Transverse colon (tissue), 4 donors: ENCODE data around the gene SLC38A10. TPM values are rescaled to one million over a fixed set of nuclear protein-coding genes. Genes with fewer than 3 reads are reported as not detected.

Experiments used
- DNase-seq: peaks from one replicate; pipeline ENCODE4 v3.0.0-alpha.2; 2019
- H3K27ac ChIP-seq, 4 donors: fragments of 200-600 bp; sonication (generic); 2 replicates each; pipeline ENCODE4 v1.5.1; 2016 to 2018; ENCODE audit warnings: inconsistent platforms in 4 of 4
- H3K27me3 ChIP-seq: fragments of 200-600 bp; sonication (generic); 2 replicates; pipeline ENCODE4 v1.5.1; 2017; ENCODE audit warnings: inconsistent platforms
- H3K36me3 ChIP-seq, 4 donors: fragments of 200-600 bp; sonication (generic); 2 replicates each; pipeline ENCODE4 v1.5.1; 2017 to 2019; ENCODE audit warnings: inconsistent platforms in 4 of 4
- H3K4me1 ChIP-seq, 4 donors: fragments of 200-600 bp; sonication (generic); 2 replicates each; pipeline ENCODE4 v1.5.1; 2017 to 2020; ENCODE audit warnings: inconsistent platforms in 4 of 4
- H3K4me3 ChIP-seq, 4 donors: fragments of 200-600 bp; sonication (generic); 1 replicate in 1 of 4; 2 replicates in 3 of 4; pipeline versions ENCODE4 v1.5.1 to v1.6.1; 2017 to 2019; ENCODE audit warnings: inconsistent platforms in 4 of 4
- H3K9me3 ChIP-seq, 2 donors: fragments of 200-600 bp; sonication (generic); 2 replicates each; pipeline ENCODE4 v1.5.1; 2017 to 2019; ENCODE audit warnings: inconsistent platforms in 2 of 2
- CTCF ChIP-seq, 5 experiments: fragments of 200-600 bp in 3 of 5; fragments of 450-650 bp in 2 of 5; sonication (generic) in 3 of 5; IDR thresholded peaks; 1 replicate in 2 of 5; 2 replicates in 3 of 5; pipeline ENCODE4 v1.5.1; 2016 to 2017; ENCODE audit warnings: antibody characterized with exemption in 5 of 5, inconsistent platforms in 3 of 5, mild to moderate bottlenecking in 2 of 5, moderate library complexity in 1 of 5
- EP300 ChIP-seq: sonication (generic); formaldehyde crosslinking; IDR thresholded peaks from one replicate; pipeline ENCODE4 v1.6.1; 2017; ENCODE audit warnings: antibody characterized with exemption, low read depth
- POLR2A ChIP-seq: fragments of 450-650 bp; IDR thresholded peaks from one replicate; pipeline ENCODE4 v1.6.1; 2016; ENCODE audit warnings: antibody characterized with exemption, mild to moderate bottlenecking, moderate library complexity
- POLR2AphosphoS5 ChIP-seq, 3 donors: sonication (generic); formaldehyde crosslinking; IDR thresholded peaks; one replicate each; pipeline ENCODE4 v1.6.1; 2016; ENCODE audit warnings: antibody characterized with exemption in 3 of 3
- WGBS, 2 donors: methylation state at CpG; one replicate each; pipeline ENCODE4 v1.1.5; 2018; ENCODE audit warnings: low coverage in 1 of 2; 5-methylcytosine and 5-hydroxymethylcytosine counted together
- in situ Hi-C, 4 donors: fragments of 200-750 bp; cut with MboI; loops; one replicate each; pipeline versions ENCODE4 v1.15.0 to v1.15.1; 2017; ENCODE audit warnings: low sequenced_read_pairs in 3 of 4, low pct_ligation_motif_present in 1 of 4, low pct_unique_long_range_greater_than_20kb in 1 of 4
- intact Hi-C: fragments of 100-400 bp; cut with DNase I; formaldehyde crosslinking; loops from one replicate; pipeline ENCODE4 v1.15.1; 2023; ENCODE audit warnings: low total_unique reads
- total RNA-seq, 4 donors: library from RNA; depleted of rRNA; stranded (reverse); fragments of >200 nt; gene quantifications; one replicate each; pipeline ENCODE4 v1.1.0, GENCODE V29; 2016

Gene SLC38A10
- total RNA-seq, 4 donors from 2014 or later = 94.9 to 113 (median 98.9) TPM

DNA sequence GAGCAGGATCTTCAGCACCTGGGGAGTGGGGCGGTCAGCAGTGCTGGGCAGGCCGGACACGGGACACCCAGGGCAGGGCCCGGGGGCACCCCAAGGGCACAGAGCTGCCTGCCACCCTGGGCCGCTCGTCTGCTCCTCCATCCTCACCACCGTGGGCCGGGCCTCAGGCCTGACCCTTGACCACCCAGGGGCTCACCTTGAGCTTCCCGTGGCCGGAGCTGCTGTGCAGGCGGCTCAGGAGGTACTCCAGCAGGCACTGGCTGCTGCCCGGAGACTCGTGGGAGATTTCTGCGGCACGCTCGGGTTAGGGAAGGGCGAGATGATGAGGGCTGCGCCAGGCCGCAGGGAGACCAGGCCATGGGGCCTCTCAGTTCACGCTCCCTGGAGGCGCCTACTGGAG lies 58.3 kb downstream of the SLC38A10 start:
- H3K4me3 ChIP-seq = no peak overlapping the region
- no peaks in the 10 kb centered on the region for H3K9me3 ChIP-seq
- H3K36me3 ChIP-seq = peaks cover 0 to 8% (median 0%) of the 10 kb centered on the region in 4 donors
- in situ Hi-C loops = no loop called here
- 94% methylated on average over 20 of the region's 21 CpGs; no CpG with 5 or more reads in 1 of the 2 donors for WGBS, 2 donors
- H3K4me1 ChIP-seq = peaks cover 15 to 30% (median 25%) of the 10 kb centered on the region in 4 donors
- TF ChIP-seq CTCF (IDR thresholded peaks at IDR 0.05) (no peak), POLR2AphosphoS5 (IDR thresholded peaks at IDR 0.05) (no peak), POLR2A (no peak), EP300 (no peak)
- no peak overlapping the region for H3K27ac ChIP-seq
- intact Hi-C loops = loop anchor here (10.0 kb wide), 1 partner anchor 58 kb away; the partner anchor contains the start of gene SLC38A10
- H3K27me3 ChIP-seq = no peaks in the 10 kb centered on the region
- no peak for DNase-seq

- H3K27ac ChIP-seq = no peak overlapping the region
- DNase-seq = no peak
- WGBS, 2 donors = 80 to 92% methylated on average over 5 to 31 of the region's 32 CpGs
- peaks cover 15 to 30% (median 25%) of the 10 kb centered on the region in 4 donors for H3K4me1 ChIP-seq
- no peak for TF ChIP-seq CTCF (IDR thresholded peaks at IDR 0.05)
- no peak for TF ChIP-seq POLR2AphosphoS5 (IDR thresholded peaks at IDR 0.05)
- TF ChIP-seq POLR2A = no peak
- TF ChIP-seq EP300 = no peak
- in situ Hi-C loops (no loop called here), intact Hi-C loops (loop anchor here (10.0 kb wide), 1 partner anchor 59 kb away; the partner anchor contains the start of gene SLC38A10)
- H3K9me3 ChIP-seq = no peaks in the 10 kb centered on the region
- no peak overlapping the region for H3K4me3 ChIP-seq
- H3K27me3 ChIP-seq = no peaks in the 10 kb centered on the region
- peaks cover 0 to 8% (median 0%) of the 10 kb centered on the region in 4 donors for H3K36me3 ChIP-seq
Measured at GRCh38 chr17:81235822-81236740, 59.0 kb downstream of the SLC38A10 start.

DNA sequence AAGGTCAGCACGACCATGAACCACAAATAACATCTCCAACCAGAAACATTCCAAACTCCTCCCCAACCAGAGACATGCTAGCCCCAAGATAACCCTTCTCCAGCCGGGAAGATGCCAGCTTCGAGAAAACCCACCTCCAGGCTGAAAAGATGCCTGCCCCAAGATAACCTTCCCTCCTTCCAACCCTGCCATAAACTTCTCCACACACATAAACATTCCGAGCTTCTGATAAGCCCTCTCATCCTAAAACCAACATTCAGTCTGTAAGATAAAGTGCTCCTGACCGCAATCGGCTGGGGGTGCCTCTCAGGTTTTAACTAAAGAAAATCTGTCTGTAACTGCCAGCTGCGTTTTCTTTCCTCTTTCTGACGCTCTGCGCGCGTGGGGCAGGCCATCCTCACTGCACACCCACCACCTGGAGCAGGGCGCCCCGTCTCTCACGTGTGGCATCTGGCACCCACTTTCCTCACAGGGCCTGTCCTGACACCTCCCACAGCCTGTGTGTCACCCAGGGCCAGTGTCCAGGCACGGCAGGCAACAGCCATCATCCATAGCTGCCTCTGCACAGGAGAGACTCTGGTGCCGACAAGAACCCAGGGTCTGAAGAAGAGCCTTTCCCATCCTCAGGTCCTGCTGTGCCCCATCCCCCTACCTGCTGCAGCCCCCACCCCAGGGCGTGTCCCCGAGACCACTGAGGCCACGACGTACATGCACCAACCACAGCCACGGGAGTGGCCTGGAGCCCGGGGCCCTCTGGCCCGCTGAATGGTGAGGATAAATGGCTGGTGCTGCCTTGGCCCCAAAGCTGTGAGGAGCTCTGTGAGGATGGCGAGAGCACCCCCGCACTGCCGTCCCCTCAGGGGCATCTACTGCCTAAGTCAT lies 59.9 kb downstream of the SLC38A10 start:
- Histone ChIP-seq H3K27ac (no peak overlapping the region), H3K4me3 (no peak overlapping the region), H3K36me3 (peaks cover 0 to 8% (median 0%) of the 10 kb centered on the region in 4 donors), H3K9me3 (no peaks in the 10 kb centered on the region), H3K4me1 (peaks cover 12 to 24% (median 18%) of the 10 kb centered on the region in 4 donors), H3K27me3 (no peaks in the 10 kb centered on the region)
- in situ Hi-C loops (no loop called here), intact Hi-C loops (loop anchor here (10.0 kb wide), 1 partner anchor 60 kb away; the partner anchor contains the start of gene SLC38A10)
- no peak for TF ChIP-seq POLR2AphosphoS5 (IDR thresholded peaks at IDR 0.05)
- TF ChIP-seq EP300 = no peak
- TF ChIP-seq CTCF (IDR thresholded peaks at IDR 0.05) = no peak
- TF ChIP-seq POLR2A = no peak
- 88% methylated on average over 26 of the region's 26 CpGs; no CpG with 5 or more reads in 1 of the 2 donors for WGBS, 2 donors
- no peak for DNase-seq
